Measurements from ENCODE around the gene C4B.
"Not testable (repeated sequence)": the region's sequence is repeated elsewhere in the genome, so short reads cannot be mapped to it uniquely, and the experiment has no call there.

- TF ChIP-seq CTCF (IDR thresholded peaks at IDR 0.05); ZFX (IDR thresholded peaks at IDR 0.05; ENCODE audit: borderline replicate concordance): not testable (repeated sequence)
Measured at GRCh38 chr6:32008616-32009015, 6.0 kb upstream of the C4B start.

Measured in 22Rv1 (cell line).